ENCODE measurements around the gene NACA.
"Not testable (repeated sequence)": the region's sequence is repeated elsewhere in the genome, so short reads cannot be mapped to it uniquely, and the experiment has no call there.

The NACA gene

GRCh38 chr12:56759263-56759908 is 34.3 kb upstream of the NACA start (continued):
- TF ChIP-seq, protein P1, sequence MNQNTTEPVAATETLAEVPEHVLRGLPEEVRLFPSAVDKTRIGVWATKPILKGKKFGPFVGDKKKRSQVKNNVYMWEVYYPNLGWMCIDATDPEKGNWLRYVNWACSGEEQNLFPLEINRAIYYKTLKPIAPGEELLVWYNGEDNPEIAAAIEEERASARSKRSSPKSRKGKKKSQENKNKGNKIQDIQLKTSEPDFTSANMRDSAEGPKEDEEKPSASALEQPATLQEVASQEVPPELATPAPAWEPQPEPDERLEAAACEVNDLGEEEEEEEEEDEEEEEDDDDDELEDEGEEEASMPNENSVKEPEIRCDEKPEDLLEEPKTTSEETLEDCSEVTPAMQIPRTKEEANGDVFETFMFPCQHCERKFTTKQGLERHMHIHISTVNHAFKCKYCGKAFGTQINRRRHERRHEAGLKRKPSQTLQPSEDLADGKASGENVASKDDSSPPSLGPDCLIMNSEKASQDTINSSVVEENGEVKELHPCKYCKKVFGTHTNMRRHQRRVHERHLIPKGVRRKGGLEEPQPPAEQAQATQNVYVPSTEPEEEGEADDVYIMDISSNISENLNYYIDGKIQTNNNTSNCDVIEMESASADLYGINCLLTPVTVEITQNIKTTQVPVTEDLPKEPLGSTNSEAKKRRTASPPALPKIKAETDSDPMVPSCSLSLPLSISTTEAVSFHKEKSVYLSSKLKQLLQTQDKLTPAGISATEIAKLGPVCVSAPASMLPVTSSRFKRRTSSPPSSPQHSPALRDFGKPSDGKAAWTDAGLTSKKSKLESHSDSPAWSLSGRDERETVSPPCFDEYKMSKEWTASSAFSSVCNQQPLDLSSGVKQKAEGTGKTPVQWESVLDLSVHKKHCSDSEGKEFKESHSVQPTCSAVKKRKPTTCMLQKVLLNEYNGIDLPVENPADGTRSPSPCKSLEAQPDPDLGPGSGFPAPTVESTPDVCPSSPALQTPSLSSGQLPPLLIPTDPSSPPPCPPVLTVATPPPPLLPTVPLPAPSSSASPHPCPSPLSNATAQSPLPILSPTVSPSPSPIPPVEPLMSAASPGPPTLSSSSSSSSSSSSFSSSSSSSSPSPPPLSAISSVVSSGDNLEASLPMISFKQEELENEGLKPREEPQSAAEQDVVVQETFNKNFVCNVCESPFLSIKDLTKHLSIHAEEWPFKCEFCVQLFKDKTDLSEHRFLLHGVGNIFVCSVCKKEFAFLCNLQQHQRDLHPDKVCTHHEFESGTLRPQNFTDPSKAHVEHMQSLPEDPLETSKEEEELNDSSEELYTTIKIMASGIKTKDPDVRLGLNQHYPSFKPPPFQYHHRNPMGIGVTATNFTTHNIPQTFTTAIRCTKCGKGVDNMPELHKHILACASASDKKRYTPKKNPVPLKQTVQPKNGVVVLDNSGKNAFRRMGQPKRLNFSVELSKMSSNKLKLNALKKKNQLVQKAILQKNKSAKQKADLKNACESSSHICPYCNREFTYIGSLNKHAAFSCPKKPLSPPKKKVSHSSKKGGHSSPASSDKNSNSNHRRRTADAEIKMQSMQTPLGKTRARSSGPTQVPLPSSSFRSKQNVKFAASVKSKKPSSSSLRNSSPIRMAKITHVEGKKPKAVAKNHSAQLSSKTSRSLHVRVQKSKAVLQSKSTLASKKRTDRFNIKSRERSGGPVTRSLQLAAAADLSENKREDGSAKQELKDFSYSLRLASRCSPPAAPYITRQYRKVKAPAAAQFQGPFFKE (tag by site-specific recombination; IDR thresholded peaks at IDR 0.05; ENCODE audit: borderline replicate concordance): no peak
- no peak for TF ChIP-seq PRDM4 (tag by site-specific recombination; IDR thresholded peaks at IDR 0.05)
- TF ChIP-seq OSR2 (tag by site-specific recombination; IDR thresholded peaks at IDR 0.05): no peak
- no peak for TF ChIP-seq ZBTB20 (tag by site-specific recombination; IDR thresholded peaks at IDR 0.05)
- no peak for TF ChIP-seq ZNF701 (tag by site-specific recombination; IDR thresholded peaks at IDR 0.05)
- no peak for TF ChIP-seq HOXA7 (CRISPR knock-in tag; IDR thresholded peaks at IDR 0.05; ENCODE audit: borderline replicate concordance)
- no peak for TF ChIP-seq ZSCAN16 (tag by site-specific recombination; IDR thresholded peaks at IDR 0.05)
- no peak for TF ChIP-seq ZNF626 (tag by site-specific recombination; IDR thresholded peaks at IDR 0.05)

- CTCF ChIA-PET: interaction anchor here (0.6 to 10.4 kb wide), 12 partner anchors 11 to 363 kb away, joined by 3 to 117 read pairs (median 4); partner anchors contain the start of gene ZBTB39
- no peak overlapping the region for H3K27ac ChIP-seq (ENCODE audit: extremely low read depth, low read depth, low read length)
- TF ChIP-seq ZNF140 (tag by site-specific recombination; IDR thresholded peaks at IDR 0.05) (peak; percentile 18; the same call in 1 of the 2 replicates), ZNF596 (tag by site-specific recombination; IDR thresholded peaks at IDR 0.05) (no peak), REPIN1 (tag by site-specific recombination; IDR thresholded peaks at IDR 0.05; ENCODE audit: low read depth) (no peak), ZNF335 (tag by site-specific recombination; conservative IDR thresholded peaks at IDR 0.05) (peak; percentile 37; the same call in 1 of the 2 replicates), ZNF558 (tag by site-specific recombination; IDR thresholded peaks at IDR 0.05) (peak; percentile 19; the same call in 1 of the 2 replicates), SCRT1 (tag by site-specific recombination; IDR thresholded peaks at IDR 0.05; ENCODE audit: borderline replicate concordance) (peak; percentile 39; the same call in 1 of the 2 replicates), SETDB1 (IDR thresholded peaks at IDR 0.05; ENCODE audit: insufficient read length, low read length) (peak; percentile 96)
- TF ChIP-seq, protein P2, sequence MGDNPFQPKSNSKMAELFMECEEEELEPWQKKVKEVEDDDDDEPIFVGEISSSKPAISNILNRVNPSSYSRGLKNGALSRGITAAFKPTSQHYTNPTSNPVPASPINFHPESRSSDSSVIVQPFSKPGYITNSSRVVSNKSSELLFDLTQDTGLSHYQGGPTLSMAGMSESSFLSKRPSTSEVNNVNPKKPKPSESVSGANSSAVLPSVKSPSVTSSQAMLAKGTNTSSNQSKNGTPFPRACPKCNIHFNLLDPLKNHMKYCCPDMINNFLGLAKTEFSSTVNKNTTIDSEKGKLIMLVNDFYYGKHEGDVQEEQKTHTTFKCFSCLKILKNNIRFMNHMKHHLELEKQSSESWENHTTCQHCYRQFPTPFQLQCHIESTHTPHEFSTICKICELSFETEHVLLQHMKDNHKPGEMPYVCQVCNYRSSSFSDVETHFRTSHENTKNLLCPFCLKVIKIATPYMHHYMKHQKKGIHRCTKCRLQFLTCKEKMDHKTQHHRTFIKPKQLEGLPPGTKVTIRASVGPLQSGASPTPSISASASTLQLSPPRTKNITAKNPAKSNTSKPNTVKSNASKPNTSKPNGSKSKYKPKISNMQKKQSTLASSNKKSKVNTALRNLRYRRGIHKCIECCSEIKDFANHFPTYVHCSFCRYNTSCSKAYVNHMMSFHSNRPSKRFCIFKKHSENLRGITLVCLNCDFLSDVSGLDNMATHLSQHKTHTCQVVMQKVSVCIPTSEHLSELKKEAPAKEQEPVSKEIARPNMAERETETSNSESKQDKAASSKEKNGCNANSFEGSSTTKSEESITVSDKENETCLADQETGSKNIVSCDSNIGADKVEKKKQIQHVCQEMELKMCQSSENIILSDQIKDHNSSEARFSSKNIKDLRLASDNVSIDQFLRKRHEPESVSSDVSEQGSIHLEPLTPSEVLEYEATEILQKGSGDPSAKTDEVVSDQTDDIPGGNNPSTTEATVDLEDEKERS (tag by site-specific recombination; IDR thresholded peaks at IDR 0.05): peak; percentile 61; the same call in 1 of the 2 replicates
- TF ChIP-seq, protein P3, sequence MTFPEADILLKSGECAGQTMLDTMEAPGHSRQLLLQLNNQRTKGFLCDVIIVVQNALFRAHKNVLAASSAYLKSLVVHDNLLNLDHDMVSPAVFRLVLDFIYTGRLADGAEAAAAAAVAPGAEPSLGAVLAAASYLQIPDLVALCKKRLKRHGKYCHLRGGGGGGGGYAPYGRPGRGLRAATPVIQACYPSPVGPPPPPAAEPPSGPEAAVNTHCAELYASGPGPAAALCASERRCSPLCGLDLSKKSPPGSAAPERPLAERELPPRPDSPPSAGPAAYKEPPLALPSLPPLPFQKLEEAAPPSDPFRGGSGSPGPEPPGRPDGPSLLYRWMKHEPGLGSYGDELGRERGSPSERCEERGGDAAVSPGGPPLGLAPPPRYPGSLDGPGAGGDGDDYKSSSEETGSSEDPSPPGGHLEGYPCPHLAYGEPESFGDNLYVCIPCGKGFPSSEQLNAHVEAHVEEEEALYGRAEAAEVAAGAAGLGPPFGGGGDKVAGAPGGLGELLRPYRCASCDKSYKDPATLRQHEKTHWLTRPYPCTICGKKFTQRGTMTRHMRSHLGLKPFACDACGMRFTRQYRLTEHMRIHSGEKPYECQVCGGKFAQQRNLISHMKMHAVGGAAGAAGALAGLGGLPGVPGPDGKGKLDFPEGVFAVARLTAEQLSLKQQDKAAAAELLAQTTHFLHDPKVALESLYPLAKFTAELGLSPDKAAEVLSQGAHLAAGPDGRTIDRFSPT (tag by site-specific recombination; IDR thresholded peaks at IDR 0.05): 0 out of 2 replicates have a peak, but pooled peaks have one; percentile 26
These were observed 33.7 kb upstream of the NACA start for GRCh38 chr12:56758728-56759262.

GRCh38 chr12:56757971-56758370 is 32.9 kb upstream of the NACA start:
- POLR2A ChIA-PET: interaction anchor here (1.0 kb wide), 1 partner anchor 11 kb away, joined by 3 read pairs; no protein-coding TSS in a partner anchor
- H3K9me3 ChIP-seq (ENCODE audit: control insufficient read depth, insufficient read depth, low read depth, low read length); H3K27ac ChIP-seq (ENCODE audit: extremely low read depth, low read depth, low read length); H3K36me3 ChIP-seq (ENCODE audit: control insufficient read depth in 2 of 2, insufficient read depth in 1 of 2, low read length in 2 of 2); H3K4me1 ChIP-seq (ENCODE audit: control insufficient read depth, insufficient read depth, low read length); H3K4me3 ChIP-seq (ENCODE audit: low read depth, low read length): not testable (repeated sequence)
- CTCF ChIA-PET: interaction anchor here (0.6 to 10.4 kb wide), 14 partner anchors 10 to 419 kb away, joined by 3 to 117 read pairs (median 4); partner anchors contain the start of genes STAT6 and ZBTB39

More at GRCh38 chr12:56758728-56759262, 33.7 kb upstream of the NACA start:
- H3K4me1 ChIP-seq (ENCODE audit: control insufficient read depth, insufficient read depth, low read length): no peaks in the 10 kb centered on the region
- POLR2A ChIA-PET: no interaction called here
- no peak overlapping the region for H3K4me3 ChIP-seq (ENCODE audit: low read depth, low read length)
- H3K36me3 ChIP-seq (ENCODE audit: control insufficient read depth in 2 of 2, insufficient read depth in 1 of 2, low read length in 2 of 2): no peaks in the 10 kb centered on the region
- no peaks in the 10 kb centered on the region for H3K9me3 ChIP-seq (ENCODE audit: control insufficient read depth, insufficient read depth, low read depth, low read length)

Data from HEK293 (cell line).